ENCODE results near the gene DTX1. TPM values are rescaled to one million over a fixed set of nuclear protein-coding genes. Genes with fewer than 3 reads are reported as not detected.
"Not testable (repeated sequence)": the region's sequence is repeated elsewhere in the genome, so short reads cannot be mapped to it uniquely, and the experiment has no call there.

The DTX1 gene
- total RNA-seq, 2 donors from 2014 or later: 4.5 to 6.3 TPM

GRCh38 chr12:113129664-113130456, 73.3 kb downstream of the DTX1 start:
- DNase-seq (ENCODE audit: low spot score): no peak
- intact Hi-C loops (cut with DNase I): no loop called here

GRCh38 chr12:113130457-113131135, 74.1 kb downstream of the DTX1 start:
- no peak for DNase-seq (ENCODE audit: low spot score)
- intact Hi-C loops (cut with DNase I): no loop called here

- DNase-seq (ENCODE audit: low spot score): no peak
- intact Hi-C loops (cut with DNase I): no loop called here
Observed at GRCh38 chr12:113131556-113131955, 75.0 kb downstream of the DTX1 start.

GRCh38 chr12:113133036-113133435, 76.5 kb downstream of the DTX1 start:
- no peak for DNase-seq (ENCODE audit: low spot score)

GRCh38 chr12:113133666-113134065, 77.1 kb downstream of the DTX1 start:
- no peak for DNase-seq (ENCODE audit: low spot score)
- intact Hi-C loops (cut with DNase I): no loop called here

More at GRCh38 chr12:113133036-113133435, 76.5 kb downstream of the DTX1 start:
- intact Hi-C loops (cut with DNase I): no loop called here

- no peak for DNase-seq (ENCODE audit: low spot score)
- intact Hi-C loops (cut with DNase I): no loop called here
Observed at GRCh38 chr12:113134071-113134470, 77.5 kb downstream of the DTX1 start.

- DNase-seq (ENCODE audit: low spot score): no peak
- intact Hi-C loops (cut with DNase I): no loop called here
Observed at GRCh38 chr12:113134521-113134951, 78.0 kb downstream of the DTX1 start.

GRCh38 chr12:113135178-113136127, 78.9 kb downstream of the DTX1 start, which contains the start of gene RASAL1:
RASAL1 (minus strand) TSS chr12:113135761; CDS start chr12:113135462, 299 bp downstream.
- intact Hi-C loops (cut with DNase I): no loop called here
- DNase-seq (ENCODE audit: low spot score): no peak

GRCh38 chr12:113136128-113136989, 79.8 kb downstream of the DTX1 start:
- intact Hi-C loops (cut with DNase I): no loop called here
- DNase-seq (ENCODE audit: low spot score): no peak

- intact Hi-C loops (cut with DNase I): no loop called here
- no peak for DNase-seq (ENCODE audit: low spot score)
Observed at GRCh38 chr12:113136990-113137511, 80.5 kb downstream of the DTX1 start.

GRCh38 chr12:113137861-113138783, 81.6 kb downstream of the DTX1 start:
- no peak for DNase-seq (ENCODE audit: low spot score)
- intact Hi-C loops (cut with DNase I): no loop called here

- no peak for DNase-seq (ENCODE audit: low spot score)
- intact Hi-C loops (cut with DNase I): no loop called here
Observed at GRCh38 chr12:113138826-113139225, 82.3 kb downstream of the DTX1 start.

- DNase-seq (ENCODE audit: low spot score): no peak
- intact Hi-C loops (cut with DNase I): no loop called here
Observed at GRCh38 chr12:113140706-113141105, 84.2 kb downstream of the DTX1 start.

- DNase-seq (ENCODE audit: low spot score); intact Hi-C loops (cut with DNase I): not testable (repeated sequence)
Observed at GRCh38 chr12:113141716-113142115, 85.2 kb downstream of the DTX1 start.

GRCh38 chr12:113142173-113142885, 85.8 kb downstream of the DTX1 start:
- intact Hi-C loops (cut with DNase I): no loop called here
- DNase-seq (ENCODE audit: low spot score): no peak

GRCh38 chr12:113142886-113143332, 86.4 kb downstream of the DTX1 start:
- DNase-seq (ENCODE audit: low spot score): no peak

GRCh38 chr12:113143959-113144358, 87.4 kb downstream of the DTX1 start:
- intact Hi-C loops (cut with DNase I): no loop called here
- DNase-seq (ENCODE audit: low spot score): no peak

More at GRCh38 chr12:113142886-113143332, 86.4 kb downstream of the DTX1 start:
- intact Hi-C loops (cut with DNase I): no loop called here
